ENCODE measurements around the gene SORBS1.

- TF ChIP-seq CTCF (IDR thresholded peaks at IDR 0.05) (no peak), POLR2A (IDR thresholded peaks at IDR 0.05) (no peak)
Observed at GRCh38 chr10:95416270-95416669, 144.9 kb downstream of the SORBS1 start.
